ENCODE measurements around the gene TUBB4A.

GRCh38 chr19:6481541-6482342, 20.4 kb downstream of the TUBB4A start, which contains the start of gene DENND1C:
- peak; percentile 35 to 48 (median 37) for TF ChIP-seq CTCF (IDR thresholded peaks at IDR 0.05)
- TF ChIP-seq POLR2A (IDR thresholded peaks at IDR 0.05): no peak

Measured in right lobe of liver (tissue), 4 donors.